ENCODE data around the gene REN. TPM values are rescaled to one million over a fixed set of nuclear protein-coding genes. Genes with fewer than 3 reads are reported as not detected.

Gene REN
- total RNA-seq, 1 donor from 2014 or later, result not detected

GRCh38 chr1:204191456-204191855, 25.3 kb upstream of the REN start:
- DNase-seq (ENCODE audit: low read depth in 2 of 2), result no peak

DNA sequence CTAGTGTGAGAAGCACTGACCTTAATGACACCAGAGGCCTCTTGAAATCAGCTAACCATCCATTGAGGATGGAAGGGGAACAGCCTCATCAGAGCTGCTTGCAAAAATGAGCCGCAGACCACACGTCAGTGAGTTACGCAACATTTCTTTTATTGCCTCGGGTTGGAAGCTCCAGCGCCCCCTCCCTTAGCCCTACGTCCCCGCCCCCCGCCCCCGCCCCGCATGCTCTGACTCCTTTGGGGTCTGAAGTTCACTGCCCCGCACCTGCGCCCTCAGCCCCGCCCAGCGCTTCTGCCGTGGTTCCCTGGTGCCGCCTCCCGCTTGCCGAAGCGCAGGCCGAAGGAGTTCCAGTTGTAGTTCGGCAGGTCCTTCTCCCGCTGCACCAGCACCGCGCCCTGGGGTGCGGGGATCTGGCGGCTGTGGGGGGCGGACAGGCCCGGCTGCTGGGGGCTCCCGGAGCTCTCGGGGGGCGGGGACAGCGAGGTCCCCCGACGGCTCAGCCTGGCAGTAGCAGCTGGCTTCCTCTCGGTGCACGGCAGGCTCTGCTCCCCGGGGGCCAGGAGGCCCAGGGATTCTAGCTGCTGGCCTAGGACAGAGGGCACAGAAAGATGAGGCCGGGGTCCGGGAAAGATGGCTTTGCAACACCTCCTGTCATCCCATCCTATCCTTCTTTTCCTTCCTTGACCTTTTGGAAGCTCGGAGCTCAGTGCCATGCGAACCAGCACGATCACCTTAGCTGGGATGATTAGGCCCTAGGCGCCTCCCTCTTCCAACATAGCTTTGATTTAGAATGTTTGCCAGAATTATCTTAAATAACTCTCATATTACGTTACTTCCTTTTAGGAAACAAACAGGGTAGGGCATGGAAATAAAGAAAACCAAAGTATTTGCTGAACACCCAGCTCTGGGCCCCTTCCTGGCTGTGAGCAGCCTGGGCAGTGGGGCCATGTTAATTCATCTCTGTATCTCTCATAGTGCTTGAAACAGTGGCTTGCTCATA, 24.4 kb upstream of the REN start:
- DNase-seq (ENCODE audit: low read depth in 2 of 2), result peak; percentile 67 to 73

DNA sequence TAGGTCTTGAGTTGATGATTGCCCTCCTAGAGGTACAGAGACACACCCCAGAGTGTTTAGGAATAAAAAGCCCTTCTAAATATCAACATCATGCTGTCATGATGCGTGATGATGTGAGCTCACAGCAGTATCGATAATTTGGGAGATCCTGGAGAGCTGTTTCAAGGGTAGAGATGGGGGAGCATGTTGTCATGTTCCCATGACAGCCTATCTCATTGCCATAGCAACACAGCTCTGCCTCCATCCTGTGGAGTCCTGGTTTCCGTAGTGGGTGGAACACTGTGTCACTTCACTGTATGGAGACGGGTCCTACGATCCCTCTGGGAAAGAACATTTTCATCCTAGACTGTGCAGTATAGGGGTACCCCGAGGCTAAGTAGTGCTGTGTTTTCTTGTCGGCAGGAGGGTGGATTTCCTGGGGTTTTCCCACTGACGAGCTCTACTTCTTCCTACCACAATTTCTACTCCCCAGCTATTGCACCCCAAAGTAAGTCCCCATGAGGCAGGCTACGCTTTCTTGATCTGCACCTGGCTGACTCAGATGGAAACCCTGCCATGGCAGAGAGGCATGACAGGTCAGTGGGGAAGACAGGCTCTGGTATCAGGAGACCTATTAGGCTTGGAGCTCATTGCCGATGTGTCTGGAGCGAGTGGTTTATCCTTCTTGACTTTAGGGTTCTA, 23.0 kb upstream of the REN start:
- no peak for DNase-seq (ENCODE audit: low read depth in 2 of 2)

GRCh38 chr1:204186597-204186996, 20.5 kb upstream of the REN start:
- DNase-seq (ENCODE audit: low read depth in 2 of 2), result no peak

- DNase-seq (ENCODE audit: low read depth in 2 of 2), result no peak
Measured at GRCh38 chr1:204181116-204181515, 15.0 kb upstream of the REN start.

GRCh38 chr1:204180133-204180532, 14.0 kb upstream of the REN start:
- DNase-seq (ENCODE audit: low read depth in 2 of 2), result no peak

DNA sequence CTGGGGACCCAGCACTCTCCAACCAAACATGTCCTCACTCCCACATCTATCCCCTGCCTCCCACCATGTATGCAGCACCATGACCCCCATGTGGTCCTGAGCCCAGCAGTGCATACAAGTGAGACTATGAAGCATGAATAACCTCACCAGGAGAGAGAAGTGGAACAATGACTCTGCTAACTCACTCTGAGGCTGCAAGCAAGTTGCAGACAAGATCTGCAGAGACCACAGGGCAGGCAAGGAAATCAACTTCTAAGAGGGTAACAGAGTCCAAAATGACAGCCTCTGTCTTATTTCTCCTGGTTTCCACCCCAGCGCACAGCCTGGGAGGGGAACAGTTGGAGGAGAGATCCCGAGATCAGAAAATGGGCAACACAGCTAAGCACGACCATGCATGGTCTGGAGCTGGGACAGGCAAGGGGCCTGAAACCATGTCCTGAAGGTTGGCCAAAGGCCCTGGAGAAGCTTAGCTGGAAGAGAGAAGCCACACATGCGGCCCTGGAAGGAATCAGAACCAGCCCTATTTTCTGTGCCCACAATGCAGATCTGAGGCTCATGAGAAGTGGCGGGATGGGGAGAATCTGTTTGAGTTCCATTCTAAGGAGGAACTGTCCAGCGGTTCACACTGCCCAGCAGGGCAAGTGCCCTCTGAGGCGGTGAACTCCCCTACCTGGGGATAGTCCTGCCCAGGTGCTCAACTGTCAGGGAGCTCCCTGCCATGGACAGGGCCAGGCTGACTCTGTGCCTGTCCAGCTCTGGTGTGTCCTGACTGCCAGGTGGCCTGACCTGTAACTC, 12.5 kb upstream of the REN start:
- no peak for DNase-seq (ENCODE audit: low read depth in 2 of 2)

- DNase-seq (ENCODE audit: low read depth in 2 of 2), result no peak
Measured at GRCh38 chr1:204177133-204177532, 11.0 kb upstream of the REN start.

DNA sequence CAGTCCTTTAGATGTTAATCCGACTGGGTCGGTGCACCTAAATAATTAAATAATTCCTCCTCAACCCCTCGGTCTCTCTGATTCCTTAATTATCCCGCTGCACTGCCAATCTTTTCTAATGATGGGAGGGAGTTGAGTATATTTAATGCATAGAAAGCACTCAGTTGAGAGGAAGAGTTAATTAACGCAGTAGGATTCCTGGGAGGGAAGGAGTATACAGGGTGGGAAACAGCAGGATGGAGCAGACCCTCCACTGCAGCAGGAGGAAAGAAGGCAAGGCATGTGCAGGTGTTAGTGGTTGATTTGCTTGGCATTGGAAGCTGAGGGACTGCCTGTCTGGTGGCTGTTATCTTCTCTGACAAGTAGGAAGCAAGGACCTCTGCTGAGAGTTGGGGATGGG, 9.9 kb upstream of the REN start:
- no peak for DNase-seq (ENCODE audit: low read depth in 2 of 2)

- no peak for DNase-seq (ENCODE audit: low read depth in 2 of 2)
Measured at GRCh38 chr1:204174958-204175357, 8.8 kb upstream of the REN start.

DNA sequence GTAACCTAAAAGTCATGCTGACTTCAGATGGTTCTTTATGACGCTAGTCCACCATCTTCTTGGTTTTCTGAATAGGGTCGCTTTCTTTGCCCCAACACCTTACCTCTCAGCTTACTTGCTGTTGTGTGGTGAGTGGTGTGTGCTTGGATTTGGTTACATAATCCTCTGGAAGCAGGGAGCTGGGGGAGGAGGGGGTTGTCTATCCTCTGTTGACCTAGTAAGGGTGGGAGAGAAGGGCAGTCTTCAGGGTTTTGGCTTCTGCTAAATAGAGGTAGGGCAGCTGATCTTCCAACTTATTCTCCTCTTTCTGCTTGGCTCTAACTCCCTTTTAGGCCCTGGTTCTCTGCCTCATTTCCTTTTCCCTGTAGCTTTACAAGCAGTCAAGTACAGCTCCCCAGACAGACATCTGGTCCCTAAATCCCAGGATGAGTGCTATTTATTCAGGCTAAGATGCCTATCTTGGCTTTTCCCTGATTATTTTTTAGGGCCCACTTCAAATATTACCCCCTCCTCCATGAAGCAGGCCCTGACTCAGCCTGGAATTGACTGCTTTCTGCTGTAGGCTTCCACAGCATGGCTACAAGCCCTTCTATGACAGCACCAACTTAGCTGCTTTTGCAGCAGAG, 6.4 kb upstream of the REN start:
- no peak for DNase-seq (ENCODE audit: low read depth in 2 of 2)

- peak; percentile 81 to 90 for DNase-seq (ENCODE audit: low read depth in 2 of 2)
Measured at GRCh38 chr1:204171751-204172178, 5.6 kb upstream of the REN start.

GRCh38 chr1:204170494-204171155, 4.5 kb upstream of the REN start:
- DNase-seq (ENCODE audit: low read depth in 2 of 2), result no peak

DNA sequence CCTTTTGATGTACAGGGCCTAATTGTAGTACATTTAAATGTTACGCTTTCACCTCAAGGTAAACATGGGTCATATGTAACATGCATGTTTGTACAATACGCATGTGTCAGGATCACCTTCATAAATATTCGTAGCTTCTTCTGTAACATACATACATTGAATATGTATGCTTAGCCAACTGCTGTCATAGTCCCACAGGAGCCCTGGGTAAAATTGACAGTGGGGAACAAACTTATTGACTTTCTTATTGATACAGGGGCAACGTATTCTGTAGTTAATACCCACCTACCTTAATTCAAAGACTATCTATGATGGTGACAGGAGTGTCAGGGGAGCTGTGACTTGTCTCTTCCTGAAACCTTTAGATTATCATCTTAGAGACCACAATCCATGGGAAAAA, 3.7 kb upstream of the REN start:
- no peak for DNase-seq (ENCODE audit: low read depth in 2 of 2)

DNA sequence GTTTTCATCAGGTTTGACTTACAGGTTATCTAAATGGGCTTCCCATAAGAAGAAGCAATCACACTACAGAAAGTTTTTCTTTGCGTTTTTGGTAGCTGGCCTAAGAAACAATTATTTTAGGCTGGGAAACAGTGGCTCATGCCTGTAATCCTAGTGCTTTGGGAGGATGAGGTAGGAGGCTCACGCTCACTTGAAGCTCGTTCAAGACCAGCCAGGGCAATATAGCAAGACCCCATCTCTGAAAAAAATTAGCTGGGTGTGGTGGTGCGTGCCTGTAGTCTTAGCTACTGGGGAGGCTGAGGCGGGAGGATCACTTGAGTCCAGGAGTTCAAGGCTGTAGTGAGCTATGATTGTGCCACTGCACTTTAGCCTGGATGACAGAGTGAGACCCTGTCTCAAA, 1.6 kb upstream of the REN start:
- DNase-seq (ENCODE audit: low read depth in 2 of 2), result no peak

GRCh38 chr1:204162494-204163074, 3.6 kb downstream of the REN start:
- DNase-seq (ENCODE audit: low read depth in 2 of 2), result peak; percentile 30 to 65

GRCh38 chr1:204161609-204162493, 4.3 kb downstream of the REN start:
- DNase-seq (ENCODE audit: low read depth in 2 of 2), result no peak

DNA sequence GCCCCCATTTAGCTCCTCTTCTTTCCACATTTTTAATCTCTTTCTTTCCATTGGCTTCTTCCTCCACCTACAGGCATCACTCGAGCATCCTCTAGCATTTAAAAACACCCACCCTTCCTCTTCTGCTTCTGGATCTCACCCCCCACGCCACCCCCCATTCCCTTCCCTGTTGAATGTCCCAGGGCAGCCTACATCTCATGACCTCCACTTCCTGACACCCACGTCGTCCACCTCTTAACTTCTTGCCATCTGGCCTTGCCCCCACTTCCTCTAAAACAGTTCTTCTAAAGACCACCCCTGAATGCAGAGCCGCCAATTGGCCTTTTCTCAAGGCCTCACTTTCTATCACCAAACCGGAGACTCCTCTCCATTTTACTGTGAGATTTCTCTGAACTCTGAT, 8.2 kb downstream of the REN start:
- no peak for DNase-seq (ENCODE audit: low read depth in 2 of 2)

DNA sequence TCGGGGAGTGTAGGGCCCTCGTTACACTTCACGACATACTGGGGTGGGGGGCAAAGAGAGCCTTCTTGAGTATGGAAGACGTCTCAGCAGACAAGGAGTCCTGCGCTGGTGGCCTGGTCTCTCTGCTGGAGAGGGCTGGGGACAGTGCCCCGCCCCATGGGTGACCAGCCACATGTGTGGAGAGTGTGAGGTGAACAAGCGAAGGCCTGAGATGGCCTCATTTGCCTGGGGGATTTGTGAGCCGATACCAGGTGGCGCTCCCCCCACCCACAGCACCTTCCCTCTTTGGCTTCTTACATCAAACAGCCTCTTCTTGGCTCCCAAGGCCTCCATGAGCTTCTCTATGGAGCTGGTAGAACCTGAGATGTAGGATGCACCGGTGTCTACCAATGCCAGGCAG, 10.3 kb downstream of the REN start:
- no peak for DNase-seq (ENCODE audit: low read depth in 2 of 2)

Measured in dermis microvascular lymphatic vessel endothelial cell (primary cell).